CD4-positive, alpha-beta T cell treated with Interleukin-2 at 100 ng/mL for 4 hours (primary cell): ENCODE results near the gene ITPRIPL2.

Source experiments
- DNase-seq: peaks from one replicate; pipeline ENCODE4 v3.0.0-alpha.2; 2020; ENCODE audit warnings: low spot score

ITPRIPL2 gene

GRCh38 chr16:19142939-19143598 lies 29.3 kb downstream of the ITPRIPL2 start:
- DNase-seq = no peak

- DNase-seq = no peak
These were observed 29.8 kb downstream of the ITPRIPL2 start for GRCh38 chr16:19143599-19143956.

- DNase-seq = no peak
These were observed 31.2 kb downstream of the ITPRIPL2 start for GRCh38 chr16:19145010-19145409.

GRCh38 chr16:19147126-19147525 lies 33.4 kb downstream of the ITPRIPL2 start:
- DNase-seq = no peak

- no peak for DNase-seq
These were observed 33.9 kb downstream of the ITPRIPL2 start for GRCh38 chr16:19147627-19148026.

GRCh38 chr16:19148189-19148588 lies 34.4 kb downstream of the ITPRIPL2 start:
- DNase-seq = no peak

GRCh38 chr16:19151310-19151709 lies 37.5 kb downstream of the ITPRIPL2 start:
- DNase-seq = no peak

GRCh38 chr16:19152042-19152441 lies 38.3 kb downstream of the ITPRIPL2 start:
- no peak for DNase-seq

GRCh38 chr16:19153876-19154275 lies 40.1 kb downstream of the ITPRIPL2 start:
- no peak for DNase-seq

- DNase-seq = no peak
These were observed 48.3 kb downstream of the ITPRIPL2 start for GRCh38 chr16:19162085-19162484.

GRCh38 chr16:19163215-19163614 lies 49.5 kb downstream of the ITPRIPL2 start:
- DNase-seq = no peak

GRCh38 chr16:19164285-19164684 lies 50.5 kb downstream of the ITPRIPL2 start:
- DNase-seq = no peak

GRCh38 chr16:19165101-19165500 lies 51.3 kb downstream of the ITPRIPL2 start:
- DNase-seq = no peak

GRCh38 chr16:19166500-19166899 lies 52.7 kb downstream of the ITPRIPL2 start:
- DNase-seq = no peak

GRCh38 chr16:19167710-19168370 lies 54.1 kb downstream of the ITPRIPL2 start, which contains the start of gene SYT17:
Gene SYT17, plus strand, starts transcription at chr16:19168240. Its CDS starts 407 bp downstream, at chr16:19168647.
- no peak for DNase-seq

GRCh38 chr16:19168371-19169081 lies 54.8 kb downstream of the ITPRIPL2 start:
- no peak for DNase-seq

- no peak for DNase-seq
These were observed 55.4 kb downstream of the ITPRIPL2 start for GRCh38 chr16:19169082-19169639.

- no peak for DNase-seq
These were observed 56.4 kb downstream of the ITPRIPL2 start for GRCh38 chr16:19170043-19170655.
